CD4-positive, alpha-beta T cell treated with Interleukin-15 for 1 hour (primary cell): ENCODE results near the gene EVC.
"Not testable (repeated sequence)": the region's sequence is repeated elsewhere in the genome, so short reads cannot be mapped to it uniquely, and the experiment has no call there.

Experiments
- DNase-seq: peaks from one replicate; pipeline ENCODE4 v3.0.0-alpha.2; 2020

The EVC gene

DNA sequence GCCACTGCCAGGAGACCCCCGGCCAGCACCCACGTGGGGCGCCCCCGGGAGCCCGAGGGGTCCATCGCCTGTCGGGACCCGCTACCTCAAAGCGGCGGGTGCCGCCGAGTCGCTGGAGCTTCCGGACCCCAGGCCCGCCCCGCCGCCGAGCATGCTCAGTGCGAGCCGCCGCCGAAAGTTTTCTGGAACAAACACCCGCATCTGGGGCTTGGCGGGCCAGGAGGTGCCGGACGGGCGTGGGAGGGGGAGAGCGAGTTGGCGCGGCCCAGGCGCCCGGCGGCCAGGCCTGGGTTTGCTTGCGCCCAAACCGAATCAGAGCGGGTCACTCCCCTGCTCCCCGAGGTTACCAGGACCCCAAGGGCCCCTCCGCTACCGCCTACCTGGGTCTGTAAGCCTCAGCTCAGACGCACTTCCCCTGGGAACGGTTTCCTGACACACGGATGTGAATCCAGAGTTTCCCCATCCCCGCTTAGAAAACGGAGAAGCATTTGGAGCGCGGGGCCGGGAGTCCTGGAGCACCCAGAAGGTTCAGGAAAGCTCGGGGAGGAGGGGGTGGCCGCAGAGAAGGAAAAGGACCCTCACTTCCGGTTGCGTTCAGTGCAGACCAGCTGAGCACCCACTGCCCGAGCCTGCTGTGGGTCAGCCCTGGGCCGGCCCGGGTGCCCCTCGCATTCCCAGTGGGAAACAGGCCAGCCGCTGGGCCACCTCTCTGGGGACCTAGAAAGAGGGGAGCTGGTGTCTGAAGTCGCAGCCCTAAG lies 2.4 kb upstream of the EVC start, which contains the start of gene EVC2:
Gene EVC2, minus strand, starts transcription at position 111 of the 758 bp plus-strand sequence. Its CDS starts 46 bp downstream, at position 65.
- no peak for DNase-seq

DNA sequence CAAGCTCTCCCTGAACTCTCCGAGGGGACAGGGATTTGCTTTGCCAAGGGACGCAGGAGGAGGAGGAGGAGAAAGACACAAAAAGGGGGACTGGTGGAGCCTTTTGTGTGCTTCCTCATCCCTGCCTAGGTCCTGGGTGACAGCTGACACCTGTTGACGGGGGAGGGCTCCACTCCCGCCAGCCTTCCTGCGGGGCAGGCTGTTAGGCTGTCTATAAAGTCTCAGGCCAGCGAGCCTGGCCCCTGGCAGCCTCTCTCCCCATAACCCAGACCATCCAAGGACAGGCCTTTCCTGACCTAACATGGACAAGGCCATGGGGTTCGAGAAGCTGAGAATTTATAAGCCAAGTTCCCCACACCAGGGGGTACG lies 1.8 kb upstream of the EVC start:
- DNase-seq: no peak

DNA sequence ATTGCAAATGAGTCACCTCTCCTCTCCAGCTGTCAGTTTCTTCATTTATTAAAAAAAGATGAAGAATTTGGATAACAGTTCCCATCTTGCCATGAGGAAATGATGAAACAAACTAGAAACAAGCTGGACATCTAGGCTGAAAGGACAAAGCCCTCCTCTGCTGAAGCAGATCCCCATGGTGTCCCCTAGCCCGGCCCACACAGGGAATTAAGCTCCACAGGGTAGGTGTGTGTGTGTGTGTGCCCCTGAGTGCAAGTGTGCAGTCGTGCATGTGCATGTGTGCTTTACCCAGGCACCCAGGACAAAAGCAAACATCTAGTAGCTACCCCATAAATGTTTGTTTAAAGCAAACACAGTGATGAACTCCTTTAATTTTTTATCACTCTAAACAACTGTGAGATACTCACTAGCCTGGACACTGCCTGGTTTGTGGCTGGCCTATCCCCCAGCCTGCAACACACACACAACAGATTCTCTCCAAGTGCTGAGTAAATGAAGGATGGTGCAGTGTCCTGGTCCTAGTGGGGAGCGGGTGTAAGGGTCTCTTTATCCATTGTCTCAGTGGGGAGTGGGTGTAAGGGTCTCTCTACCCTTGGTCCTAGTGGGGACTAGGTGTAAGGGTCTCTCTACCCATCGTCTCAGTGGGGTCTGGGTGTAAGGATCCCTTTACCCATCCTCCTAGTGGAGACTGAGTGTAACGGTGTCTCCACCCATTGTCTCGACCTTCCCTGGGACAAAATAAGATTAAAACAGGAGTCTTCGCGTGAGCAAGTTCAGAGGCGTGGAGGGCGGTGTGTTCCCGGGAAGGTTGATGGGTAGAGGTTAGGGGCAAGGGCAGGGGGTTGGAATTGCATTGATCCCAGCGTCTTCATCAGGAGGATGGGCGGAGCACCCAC lies 688 bp upstream of the EVC start:
- no peak for DNase-seq

DNA sequence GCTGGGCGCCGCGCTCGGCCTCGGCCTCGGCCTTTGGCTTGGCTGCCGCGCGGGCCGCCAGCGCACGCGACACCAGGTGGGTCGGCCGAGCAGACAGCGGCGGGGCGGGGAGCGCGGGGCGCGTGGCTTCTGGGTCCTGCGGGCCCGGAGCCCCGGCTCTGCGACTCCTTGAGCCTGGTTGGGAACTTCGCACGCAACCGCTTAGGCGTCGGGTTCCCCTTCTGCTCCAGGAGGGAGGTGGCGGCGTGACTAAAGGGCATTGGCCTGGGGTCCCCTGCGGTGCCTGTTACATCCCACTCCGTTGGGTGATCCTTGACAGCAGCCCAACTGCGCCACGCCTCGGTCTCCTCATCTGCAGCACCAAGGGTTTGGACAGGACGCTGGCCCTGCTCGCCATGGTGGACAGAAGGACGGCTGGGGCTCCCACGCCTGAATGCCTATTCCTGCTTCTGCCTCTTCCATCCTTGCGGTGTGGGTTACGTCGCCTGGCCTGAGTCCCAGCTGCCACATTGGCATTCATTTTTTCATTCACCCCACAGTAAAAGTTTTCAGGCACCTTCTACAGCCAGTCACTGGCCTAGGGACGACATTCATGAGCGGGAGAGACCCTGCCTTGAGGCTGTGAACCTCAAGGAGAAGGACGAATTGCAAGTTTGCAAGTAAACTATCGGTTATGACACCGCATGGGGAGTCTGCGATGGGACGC lies 631 bp downstream of the EVC start:
- no peak for DNase-seq

DNA sequence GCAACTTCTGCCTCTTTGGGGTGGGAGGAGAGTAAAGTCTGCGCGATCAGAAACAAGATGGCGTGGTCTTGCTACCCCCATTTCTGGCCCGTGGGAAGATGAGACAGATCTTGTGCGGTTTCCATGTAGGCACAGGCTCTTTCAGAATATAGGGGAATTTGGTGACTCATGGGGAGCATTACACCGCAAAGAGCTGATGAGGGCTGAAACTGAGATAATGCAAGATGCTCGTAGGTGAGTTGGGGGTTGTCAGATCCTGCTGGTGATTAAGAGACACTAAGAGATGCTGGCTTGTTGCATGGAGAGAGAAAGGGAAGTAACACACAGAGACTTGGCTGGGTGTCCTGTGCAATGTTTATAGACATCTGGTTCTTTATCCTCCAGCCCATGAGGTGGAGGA lies 1.5 kb downstream of the EVC start:
- no peak for DNase-seq

DNA sequence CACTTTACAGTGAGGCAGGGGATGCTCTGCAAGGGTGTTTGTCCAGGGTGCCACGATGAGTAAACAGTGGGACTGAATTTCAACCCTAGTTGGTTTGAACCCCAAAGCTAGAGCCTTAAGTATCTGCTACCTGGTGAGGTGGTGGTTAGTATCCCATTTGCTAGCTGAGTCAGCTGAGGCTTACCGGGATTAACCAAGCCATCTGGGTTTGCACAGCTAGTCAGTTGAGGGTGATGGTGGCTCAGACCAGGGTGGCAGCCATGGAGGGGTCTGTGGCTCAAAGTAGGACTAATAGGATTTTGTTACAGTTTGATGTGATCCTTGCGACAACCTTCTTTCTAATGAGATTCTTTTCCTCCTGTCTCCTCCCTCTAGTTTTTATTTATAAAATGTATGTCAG lies 1.9 kb downstream of the EVC start:
- DNase-seq: no peak

DNA sequence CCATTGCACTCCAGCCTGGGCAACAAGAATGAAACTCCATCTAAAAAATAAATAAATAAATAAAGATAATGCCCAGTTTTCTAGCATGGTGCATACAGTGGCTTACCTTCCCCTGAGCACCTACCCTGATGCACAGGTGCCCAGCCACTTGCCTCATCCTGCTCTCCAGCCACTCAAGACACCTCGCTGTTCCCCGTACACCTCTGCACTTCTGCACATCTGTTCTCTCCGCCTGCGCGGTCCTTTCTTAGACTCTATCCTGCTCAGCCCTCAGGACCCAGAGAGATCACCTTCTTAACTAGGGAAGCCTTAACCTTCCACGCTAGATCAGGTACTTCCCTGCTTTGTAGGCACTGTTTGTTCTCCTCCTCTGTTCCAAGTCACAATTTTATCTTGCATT lies 2.9 kb downstream of the EVC start:
- no peak for DNase-seq

DNA sequence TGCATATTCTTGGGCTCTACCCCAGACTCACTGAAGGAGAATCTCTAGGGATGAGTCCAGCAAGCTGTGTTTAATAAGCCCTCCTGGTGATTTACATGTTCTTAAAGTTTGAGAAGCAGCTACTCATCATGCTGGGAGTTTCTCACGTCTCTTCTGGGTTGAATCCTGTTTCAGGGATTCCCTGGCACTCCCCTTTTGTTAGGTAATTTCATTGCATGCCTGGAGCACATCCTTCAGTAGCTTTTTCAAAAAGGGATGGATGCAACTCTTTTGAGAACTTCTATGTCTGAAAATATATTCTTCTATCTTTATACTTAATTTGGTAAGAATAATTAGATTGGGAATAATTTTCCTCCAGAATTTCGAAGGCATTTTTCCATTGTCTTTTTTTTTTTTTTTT lies 4.4 kb downstream of the EVC start:
- DNase-seq: no peak

DNA sequence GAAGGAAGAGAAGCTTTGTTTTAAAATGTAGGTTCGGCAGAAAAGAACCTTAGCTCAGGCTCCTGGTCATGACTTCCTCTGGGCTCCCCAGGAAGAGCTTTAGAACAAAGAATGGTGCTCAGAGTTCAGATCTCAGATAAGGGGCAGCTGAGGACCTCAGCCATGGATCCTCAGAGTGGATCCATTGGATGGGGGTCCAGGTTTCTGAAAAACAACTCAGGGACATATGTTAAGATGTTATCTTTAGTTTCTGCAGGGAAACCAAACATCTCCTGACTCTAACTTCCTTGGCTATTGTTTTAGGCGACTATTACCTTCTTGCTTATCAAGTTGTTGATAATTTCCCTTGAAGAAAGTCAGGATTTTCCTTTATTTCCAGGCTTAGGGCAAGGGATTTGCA lies 5.4 kb downstream of the EVC start:
- no peak for DNase-seq

DNA sequence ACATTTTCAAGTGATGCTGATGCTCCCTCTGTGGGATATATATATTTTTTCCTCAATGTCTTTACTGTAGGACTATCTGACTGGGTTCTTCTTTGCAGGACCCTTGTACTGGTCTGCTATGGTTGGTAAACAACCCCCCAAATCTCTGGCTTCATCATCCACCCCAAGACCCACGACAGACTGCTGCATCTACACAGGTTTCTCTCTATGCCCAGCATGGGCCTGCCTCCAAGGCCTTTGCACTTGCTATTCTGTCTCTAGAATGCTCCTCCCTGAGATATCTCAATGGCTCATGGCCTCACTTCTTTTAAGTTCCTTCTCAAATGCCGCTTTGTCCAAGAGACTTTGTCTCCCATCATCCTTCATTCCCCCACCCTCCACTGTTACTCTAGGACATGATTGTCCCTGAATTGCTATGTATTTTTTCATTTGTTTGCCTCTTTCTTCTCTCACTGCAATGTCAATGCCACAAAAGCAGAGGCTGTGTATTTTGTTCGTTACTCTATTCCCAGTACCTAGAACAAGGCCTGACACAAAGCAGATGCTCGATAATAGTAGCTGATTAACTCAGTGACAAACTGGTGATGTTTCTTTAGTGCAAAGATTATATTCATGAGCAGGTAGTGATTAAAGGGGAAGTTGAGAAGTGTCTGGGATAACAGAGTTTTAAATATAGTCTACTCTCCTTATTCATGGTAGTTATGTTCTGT lies 6.6 kb downstream of the EVC start:
- no peak for DNase-seq

DNA sequence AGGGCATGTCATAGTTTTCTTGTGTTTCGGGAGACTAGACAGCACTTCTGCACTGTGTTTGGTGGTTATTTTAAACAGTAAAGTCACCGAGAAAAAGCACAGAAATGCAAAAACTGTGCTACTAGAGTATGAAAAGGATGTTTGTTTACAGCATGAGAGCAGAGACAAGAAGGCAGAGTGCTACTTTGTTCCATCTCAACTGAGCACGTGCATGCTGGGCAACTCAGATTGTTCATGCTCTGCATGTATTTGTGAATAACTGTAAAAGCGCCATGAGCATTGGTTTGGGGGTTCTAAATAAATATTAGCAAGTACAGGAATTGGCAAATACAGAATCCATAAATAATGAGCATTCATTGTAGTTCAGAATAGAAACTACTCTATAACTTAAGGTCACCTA lies 7.4 kb downstream of the EVC start:
- no peak for DNase-seq

DNA sequence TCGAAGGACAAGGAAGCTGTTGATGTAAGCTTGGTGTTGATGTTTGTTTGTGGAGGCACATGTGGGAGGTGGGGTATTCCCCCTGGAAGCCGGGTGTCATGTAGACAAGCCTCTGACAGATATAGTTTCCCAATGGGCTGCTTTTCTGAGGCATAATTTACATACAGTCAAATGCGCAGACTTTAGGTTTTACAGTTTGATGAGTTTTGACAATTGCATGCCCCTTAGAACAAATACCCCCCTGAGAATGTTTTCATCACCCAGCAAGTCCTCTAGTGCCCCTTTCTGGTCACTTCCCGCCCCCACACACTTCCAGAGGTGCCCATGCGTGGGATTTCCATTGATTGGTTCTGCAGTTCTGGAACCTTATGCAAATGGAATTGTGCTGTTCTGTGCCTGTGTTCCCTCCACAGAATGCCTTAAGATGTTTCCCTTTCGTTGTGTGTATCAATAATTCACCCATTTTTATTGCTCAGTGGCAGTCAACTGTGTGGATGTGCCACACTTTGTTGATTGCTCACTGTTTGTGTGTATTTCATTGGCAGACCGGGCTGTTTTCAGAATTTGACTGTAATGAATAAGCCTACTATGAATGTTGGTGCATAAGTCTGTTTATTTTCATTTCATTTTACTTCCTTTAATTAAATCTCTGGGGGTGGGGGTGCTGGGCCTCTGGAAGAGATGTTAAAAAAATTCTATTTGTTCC lies 8.5 kb downstream of the EVC start:
- no peak for DNase-seq

DNA sequence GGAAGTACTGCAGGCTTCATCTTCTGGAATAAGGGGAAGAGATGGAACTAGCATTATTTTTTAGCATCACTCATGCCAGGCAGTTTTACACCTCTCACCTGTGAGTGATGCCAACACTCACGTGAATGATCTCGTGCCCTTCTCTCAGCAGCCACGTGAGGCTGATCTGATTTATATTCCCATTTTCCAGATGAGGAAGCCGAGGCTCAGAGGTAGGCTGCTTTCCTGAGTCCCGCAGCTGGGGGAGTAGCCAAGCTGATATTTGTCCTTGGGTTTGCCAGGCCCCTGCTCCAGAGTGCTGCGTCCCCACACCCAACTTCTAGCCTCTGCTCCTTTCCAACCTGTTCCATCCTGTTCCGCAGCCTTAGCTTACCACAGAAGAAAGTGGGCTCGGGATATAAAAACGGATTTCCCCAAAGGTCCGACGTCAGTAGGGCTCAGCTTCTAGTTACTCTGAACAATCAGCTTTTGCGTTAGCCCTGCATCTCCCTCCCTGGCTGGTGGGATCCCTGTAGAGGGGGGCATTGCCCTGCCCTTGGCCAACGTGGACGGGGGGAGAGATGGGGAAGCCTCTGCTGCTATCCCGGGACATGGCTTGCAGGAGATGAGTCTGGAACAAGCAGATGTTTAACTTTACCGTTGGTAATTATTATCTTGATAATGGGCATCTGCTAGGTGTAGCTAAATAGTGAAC lies 9.3 kb downstream of the EVC start:
- DNase-seq: no peak

DNA sequence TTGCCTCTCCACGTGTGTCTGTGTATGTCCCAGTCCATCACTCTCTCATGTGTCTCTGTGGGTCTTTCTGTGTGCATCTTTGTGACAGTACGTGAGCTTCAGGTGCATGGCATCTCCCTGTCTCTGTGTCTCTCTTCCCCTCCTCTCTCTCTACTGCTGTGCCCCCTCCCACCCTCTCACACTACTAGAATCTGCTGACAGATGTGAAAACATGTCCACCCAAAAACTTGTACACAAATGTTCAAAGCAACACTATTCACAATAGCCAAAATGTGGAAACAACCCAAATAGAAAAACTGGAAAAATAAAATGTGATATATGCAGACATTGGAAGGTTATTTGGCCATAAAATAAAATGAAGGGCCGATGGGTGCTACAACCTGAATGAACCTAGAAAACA lies 10.0 kb downstream of the EVC start:
- DNase-seq: no peak

DNA sequence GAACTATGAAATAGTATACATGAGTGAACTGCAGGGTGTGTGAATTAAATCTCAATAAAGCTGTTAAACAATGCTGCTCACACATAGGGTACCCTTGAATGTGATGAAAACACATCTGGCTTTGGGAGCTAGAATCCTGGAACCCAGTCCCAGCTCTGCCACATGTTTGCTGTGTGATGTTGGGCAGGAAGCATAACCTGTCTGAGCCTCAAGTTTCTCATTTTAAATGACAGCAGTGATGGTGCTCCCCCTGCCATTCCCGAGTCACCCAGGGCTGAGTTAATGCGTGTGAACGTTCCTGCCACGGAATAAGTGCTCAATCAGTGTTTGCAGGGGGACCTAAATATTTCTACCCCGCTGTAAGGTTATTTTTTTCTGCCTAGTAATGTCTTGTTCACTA lies 10.9 kb downstream of the EVC start:
- DNase-seq: no peak

DNA sequence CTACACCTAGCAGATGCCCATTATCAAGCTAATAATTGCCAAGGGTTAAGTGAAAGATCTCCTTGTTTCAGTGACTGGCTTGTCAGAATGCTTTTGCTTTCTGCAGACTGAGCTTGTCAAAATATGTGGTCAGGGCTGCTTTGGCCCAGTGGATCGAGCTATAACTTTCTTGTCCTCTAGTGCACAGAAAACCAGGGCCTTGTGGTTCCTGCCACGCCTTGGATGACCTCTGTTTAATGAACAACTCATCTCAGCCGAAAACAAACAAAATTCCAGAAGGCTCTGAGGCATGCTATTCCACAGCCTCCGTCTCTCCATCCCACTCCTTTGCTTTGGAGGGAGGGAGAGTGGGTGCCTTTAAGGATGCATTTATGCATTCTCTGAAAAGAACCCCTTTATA lies 11.3 kb downstream of the EVC start:
- no peak for DNase-seq

DNA sequence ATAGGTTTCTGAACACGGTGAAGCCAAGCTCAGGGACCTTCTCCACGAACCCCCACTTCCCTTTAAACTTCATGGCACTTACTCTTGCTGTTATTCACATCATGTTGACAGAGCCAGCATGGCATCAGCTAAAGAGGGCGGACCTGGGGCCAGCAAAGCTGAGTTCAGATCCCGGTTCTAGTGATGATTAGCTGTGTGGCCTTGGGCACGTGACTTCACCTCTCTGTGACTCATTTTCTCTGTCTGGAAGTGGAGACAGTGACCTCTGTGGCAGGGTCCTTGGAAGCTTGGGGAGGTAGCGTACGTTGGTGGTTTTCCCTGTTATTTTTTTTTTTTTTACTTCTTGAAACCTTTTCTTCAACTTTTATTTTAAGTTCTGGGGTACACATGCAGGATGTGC lies 13.4 kb downstream of the EVC start:
- no peak for DNase-seq

DNA sequence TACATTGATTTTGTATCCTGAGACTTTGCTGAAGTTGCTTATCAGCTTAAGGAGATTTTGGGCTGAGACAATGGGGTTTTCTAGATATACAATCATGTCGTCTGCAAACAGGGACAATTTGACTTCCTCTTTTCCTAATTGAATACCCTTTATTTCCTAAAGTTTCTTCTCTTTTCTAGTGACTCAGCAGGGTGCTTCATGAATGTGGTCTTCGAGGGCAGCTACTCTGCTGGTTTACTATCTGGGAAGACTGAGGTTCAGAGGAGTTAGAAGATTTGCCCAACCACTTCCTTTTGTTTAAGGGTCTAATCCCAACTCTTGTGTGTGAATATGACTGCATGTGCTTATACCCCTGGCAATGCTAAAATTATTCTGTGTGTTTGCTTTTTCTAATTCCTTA lies 17.4 kb downstream of the EVC start:
- DNase-seq: not testable (repeated sequence)

DNA sequence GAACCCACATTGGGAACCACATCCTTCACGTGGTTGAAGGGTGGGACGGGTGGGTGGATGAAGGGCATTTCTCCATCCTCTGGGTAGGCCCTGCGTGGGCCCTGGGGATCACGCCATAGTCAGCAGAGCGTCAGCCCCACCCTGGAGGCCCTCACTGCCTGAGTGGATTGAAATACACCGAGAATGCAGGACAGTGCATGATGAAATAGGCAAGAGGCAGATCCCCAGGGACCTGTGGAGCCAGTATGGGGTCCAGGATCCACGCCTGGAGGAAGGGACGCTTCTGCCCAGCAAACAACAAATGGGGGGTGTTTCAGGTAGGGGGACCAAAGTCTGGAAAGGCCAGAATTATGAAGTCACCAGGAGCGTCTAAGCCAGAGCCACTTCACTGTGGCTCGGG lies 19.4 kb downstream of the EVC start:
- no peak for DNase-seq

DNA sequence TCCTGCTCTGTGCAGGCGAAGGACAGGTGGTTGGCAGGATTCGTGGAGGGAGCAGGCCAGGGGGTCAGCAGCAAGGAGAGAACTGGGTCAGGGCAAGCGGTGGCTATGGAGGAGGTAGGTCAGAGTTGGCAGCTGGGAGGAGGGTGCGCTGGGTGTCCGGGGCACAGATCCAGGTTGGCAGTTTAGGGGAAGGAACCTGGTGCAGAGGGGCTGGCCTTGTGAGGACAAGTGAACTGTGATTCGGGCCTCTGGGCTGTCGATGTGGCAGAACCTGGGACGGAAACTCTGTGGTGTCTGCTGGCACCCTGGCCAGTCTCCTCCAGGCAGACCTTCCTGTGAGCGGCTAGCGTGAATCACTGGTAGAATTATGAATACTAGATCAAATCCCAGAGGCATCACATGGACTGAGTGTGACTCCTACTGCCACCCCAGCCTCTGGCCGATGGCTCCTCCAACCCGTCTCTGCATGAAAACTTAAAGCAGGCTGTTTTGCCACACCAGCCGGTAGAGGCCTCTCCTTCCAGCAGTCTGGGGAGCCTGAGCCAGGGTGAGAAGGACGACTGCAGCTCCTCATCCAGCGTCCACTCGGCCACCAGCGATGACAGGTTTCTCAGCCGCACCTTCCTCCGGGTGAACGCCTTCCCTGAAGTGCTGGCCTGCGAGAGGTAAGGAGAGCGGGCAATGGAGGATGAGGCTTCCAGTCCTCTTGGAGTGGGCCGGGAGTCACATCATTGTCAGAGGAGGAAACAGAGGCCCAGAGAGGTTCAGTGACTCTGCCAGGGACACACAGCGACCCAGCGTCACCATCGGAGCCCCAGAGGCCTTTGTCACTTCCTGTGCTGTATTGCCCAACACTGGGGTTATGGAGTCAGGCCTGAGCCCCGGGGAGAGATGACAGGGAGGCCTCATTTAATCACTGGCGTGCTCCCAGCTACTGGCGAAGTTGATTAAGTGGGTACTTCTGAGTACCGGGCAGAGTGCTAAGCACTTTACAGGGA lies 20.3 kb downstream of the EVC start:
- DNase-seq: no peak
